ENCODE results near the gene NAP1L4.

NAP1L4 gene

GRCh38 chr11:3002871-3003270 is 10.7 kb upstream of the NAP1L4 start:
- Mint-ChIP-seq H3K9me3 (no peaks in the 10 kb centered on the region), H3K27ac (no peak overlapping the region), H3K4me3 (no peak overlapping the region), H3K27me3 (no peaks in the 10 kb centered on the region), H3K4me1 (no peaks in the 10 kb centered on the region), H3K36me3 (peaks cover 62% of the 10 kb centered on the region)
- ATAC-seq, result no peak

GRCh38 chr11:3002351-3002861 is 10.3 kb upstream of the NAP1L4 start:
- H3K9me3 Mint-ChIP-seq, result no peaks in the 10 kb centered on the region
- no peaks in the 10 kb centered on the region for H3K4me1 Mint-ChIP-seq
- no peaks in the 10 kb centered on the region for H3K27me3 Mint-ChIP-seq
- H3K27ac Mint-ChIP-seq, result no peak overlapping the region
- H3K4me3 Mint-ChIP-seq, result no peak overlapping the region
- peaks cover 62% of the 10 kb centered on the region for H3K36me3 Mint-ChIP-seq
- ATAC-seq, result no peak

GRCh38 chr11:3001496-3001895 is 9.4 kb upstream of the NAP1L4 start:
- no peak for ATAC-seq
- Mint-ChIP-seq H3K9me3 (no peaks in the 10 kb centered on the region), H3K4me1 (no peaks in the 10 kb centered on the region), H3K27ac (no peak overlapping the region), H3K4me3 (no peak overlapping the region), H3K27me3 (no peaks in the 10 kb centered on the region), H3K36me3 (peaks cover 58% of the 10 kb centered on the region)

GRCh38 chr11:3000032-3000961 is 8.2 kb upstream of the NAP1L4 start:
- H3K4me3 Mint-ChIP-seq, result no peak overlapping the region
- peaks cover 46% of the 10 kb centered on the region for H3K36me3 Mint-ChIP-seq
- H3K27ac Mint-ChIP-seq, result no peak overlapping the region
- ATAC-seq, result no peak
- H3K27me3 Mint-ChIP-seq, result no peaks in the 10 kb centered on the region
- no peaks in the 10 kb centered on the region for H3K9me3 Mint-ChIP-seq
- H3K4me1 Mint-ChIP-seq, result no peaks in the 10 kb centered on the region

GRCh38 chr11:2999464-2999998 is 7.4 kb upstream of the NAP1L4 start:
- Mint-ChIP-seq H3K4me1 (no peaks in the 10 kb centered on the region), H3K4me3 (no peak overlapping the region), H3K9me3 (no peaks in the 10 kb centered on the region), H3K27ac (no peak overlapping the region), H3K36me3 (peaks cover 41% of the 10 kb centered on the region), H3K27me3 (no peaks in the 10 kb centered on the region)
- ATAC-seq, result no peak

- H3K4me1 Mint-ChIP-seq, result no peaks in the 10 kb centered on the region
- ATAC-seq, result no peak
- no peak overlapping the region for H3K4me3 Mint-ChIP-seq
- H3K36me3 Mint-ChIP-seq, result peaks cover 30% of the 10 kb centered on the region
- H3K27ac Mint-ChIP-seq, result no peak overlapping the region
- no peaks in the 10 kb centered on the region for H3K9me3 Mint-ChIP-seq
- no peaks in the 10 kb centered on the region for H3K27me3 Mint-ChIP-seq
Measured at GRCh38 chr11:2998073-2998850, 6.1 kb upstream of the NAP1L4 start.

- Mint-ChIP-seq H3K36me3 (peaks cover 22% of the 10 kb centered on the region), H3K27ac (no peak overlapping the region), H3K4me3 (no peak overlapping the region), H3K4me1 (peaks cover 5% of the 10 kb centered on the region), H3K9me3 (no peaks in the 10 kb centered on the region), H3K27me3 (no peaks in the 10 kb centered on the region)
- ATAC-seq, result no peak
Measured at GRCh38 chr11:2997406-2997805, 5.3 kb upstream of the NAP1L4 start.

- H3K36me3 Mint-ChIP-seq, result peaks cover 19% of the 10 kb centered on the region
- H3K4me1 Mint-ChIP-seq, result peaks cover 5% of the 10 kb centered on the region
- no peak for ATAC-seq
- no peak overlapping the region for H3K27ac Mint-ChIP-seq
- no peaks in the 10 kb centered on the region for H3K9me3 Mint-ChIP-seq
- H3K27me3 Mint-ChIP-seq, result no peaks in the 10 kb centered on the region
- H3K4me3 Mint-ChIP-seq, result no peak overlapping the region
Measured at GRCh38 chr11:2996976-2997375, 4.8 kb upstream of the NAP1L4 start.

- Mint-ChIP-seq H3K27me3 (no peaks in the 10 kb centered on the region), H3K4me1 (peaks cover 12% of the 10 kb centered on the region), H3K4me3 (no peak overlapping the region), H3K27ac (no peak overlapping the region), H3K9me3 (no peaks in the 10 kb centered on the region), H3K36me3 (peaks cover 13% of the 10 kb centered on the region)
- ATAC-seq, result no peak
Measured at GRCh38 chr11:2995893-2996554, 3.9 kb upstream of the NAP1L4 start.

GRCh38 chr11:2995031-2995561 is 3.0 kb upstream of the NAP1L4 start:
- peaks cover 7% of the 10 kb centered on the region for H3K36me3 Mint-ChIP-seq

GRCh38 chr11:2994336-2994730 is 2.2 kb upstream of the NAP1L4 start:
- H3K9me3 Mint-ChIP-seq, result no peaks in the 10 kb centered on the region
- H3K4me1 Mint-ChIP-seq, result peaks cover 29% of the 10 kb centered on the region
- H3K36me3 Mint-ChIP-seq, result peaks cover under 1% of the 10 kb centered on the region
- H3K27me3 Mint-ChIP-seq, result no peaks in the 10 kb centered on the region
- no peak for ATAC-seq
- no peak overlapping the region for H3K27ac Mint-ChIP-seq
- H3K4me3 Mint-ChIP-seq, result no peak overlapping the region

More at GRCh38 chr11:2995031-2995561, 3.0 kb upstream of the NAP1L4 start:
- Mint-ChIP-seq H3K4me1 (peaks cover 21% of the 10 kb centered on the region), H3K27ac (no peak overlapping the region), H3K4me3 (no peak overlapping the region), H3K27me3 (no peaks in the 10 kb centered on the region), H3K9me3 (no peaks in the 10 kb centered on the region)
- no peak for ATAC-seq

GRCh38 chr11:2992997-2993325 is 832 bp upstream of the NAP1L4 start:
- Mint-ChIP-seq H3K4me3 (peak overlapping the region; percentile 88), H3K9me3 (no peaks in the 10 kb centered on the region)

GRCh38 chr11:2991452-2992233 is 486 bp downstream of the NAP1L4 start:
- H3K4me3 Mint-ChIP-seq, result peak overlapping the region; percentile 98
- H3K27ac Mint-ChIP-seq, result peak overlapping the region; percentile 95
- H3K36me3 Mint-ChIP-seq, result peaks cover 6% of the 10 kb centered on the region
- H3K4me1 Mint-ChIP-seq, result peaks cover 45% of the 10 kb centered on the region
- H3K9me3 Mint-ChIP-seq, result no peaks in the 10 kb centered on the region
- no peaks in the 10 kb centered on the region for H3K27me3 Mint-ChIP-seq
- ATAC-seq, result peak; percentile 79

More at GRCh38 chr11:2992997-2993325, 832 bp upstream of the NAP1L4 start:
- no peak for ATAC-seq
- Mint-ChIP-seq H3K27me3 (no peaks in the 10 kb centered on the region), H3K4me1 (peaks cover 42% of the 10 kb centered on the region), H3K27ac (peak overlapping the region; percentile 95), H3K36me3 (peaks cover 5% of the 10 kb centered on the region)

Data from stimulated activated memory B cell treated with anti-CD40 and anti-IgM and Interleukin-4, amounts not matched to agents 10 μg/mL and 1 μg/mL and 100 μg/mL, for 72 hours (primary cell).